Hindlimb muscle (tissue), 1 donor: Measurements from ENCODE around the gene ATP11A. TPM values are rescaled to one million over a fixed set of nuclear protein-coding genes. Genes with fewer than 3 reads are reported as not detected.

Source experiments
- DNase-seq: peaks from one replicate; pipeline ENCODE4 v3.0.0-alpha.2; 2013
- polyA plus RNA-seq: library from polyadenylated mRNA; unstranded; fragments of 120-200 nt; gene quantifications from one replicate; pipeline ENCODE4 v1.2.1, GENCODE V29; 2013; ENCODE audit not compliant: insufficient read length

The ATP11A gene
- polyA plus RNA-seq, 1 donor, result 27.0 TPM

DNA sequence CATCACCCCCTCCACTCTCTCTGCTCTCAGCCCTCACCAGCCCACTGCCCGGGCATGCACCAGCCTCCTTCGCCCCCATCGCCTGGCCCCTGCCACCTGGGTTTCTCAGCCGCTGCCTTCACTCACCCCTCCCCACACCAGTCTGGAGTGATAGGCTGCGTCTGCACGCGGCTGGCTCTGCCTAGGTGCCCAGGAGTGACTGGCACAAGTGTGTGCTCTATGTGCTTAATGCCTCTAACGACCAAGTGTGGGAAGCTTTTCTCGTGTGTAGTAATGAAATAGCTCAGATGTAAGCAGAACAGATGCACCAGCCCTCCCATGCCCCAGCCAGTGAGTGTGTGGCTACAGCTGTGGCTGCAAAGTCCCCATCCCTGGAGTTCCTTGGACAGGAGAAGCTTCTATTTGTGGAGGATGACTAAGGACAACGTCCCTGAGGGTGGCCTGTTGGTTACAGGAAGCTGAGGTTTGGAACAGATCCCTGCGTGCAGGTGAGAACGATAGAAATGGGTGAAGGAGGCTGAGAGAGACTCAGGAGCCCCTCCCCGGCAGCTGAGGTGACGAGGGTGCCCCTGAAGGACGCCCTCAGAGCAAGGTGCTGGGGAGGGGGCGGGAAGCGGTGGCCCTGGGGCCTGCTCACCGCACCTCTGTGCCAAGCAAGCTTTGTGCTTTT lies 35.6 kb downstream of the ATP11A start:
- DNase-seq, result no peak

DNA sequence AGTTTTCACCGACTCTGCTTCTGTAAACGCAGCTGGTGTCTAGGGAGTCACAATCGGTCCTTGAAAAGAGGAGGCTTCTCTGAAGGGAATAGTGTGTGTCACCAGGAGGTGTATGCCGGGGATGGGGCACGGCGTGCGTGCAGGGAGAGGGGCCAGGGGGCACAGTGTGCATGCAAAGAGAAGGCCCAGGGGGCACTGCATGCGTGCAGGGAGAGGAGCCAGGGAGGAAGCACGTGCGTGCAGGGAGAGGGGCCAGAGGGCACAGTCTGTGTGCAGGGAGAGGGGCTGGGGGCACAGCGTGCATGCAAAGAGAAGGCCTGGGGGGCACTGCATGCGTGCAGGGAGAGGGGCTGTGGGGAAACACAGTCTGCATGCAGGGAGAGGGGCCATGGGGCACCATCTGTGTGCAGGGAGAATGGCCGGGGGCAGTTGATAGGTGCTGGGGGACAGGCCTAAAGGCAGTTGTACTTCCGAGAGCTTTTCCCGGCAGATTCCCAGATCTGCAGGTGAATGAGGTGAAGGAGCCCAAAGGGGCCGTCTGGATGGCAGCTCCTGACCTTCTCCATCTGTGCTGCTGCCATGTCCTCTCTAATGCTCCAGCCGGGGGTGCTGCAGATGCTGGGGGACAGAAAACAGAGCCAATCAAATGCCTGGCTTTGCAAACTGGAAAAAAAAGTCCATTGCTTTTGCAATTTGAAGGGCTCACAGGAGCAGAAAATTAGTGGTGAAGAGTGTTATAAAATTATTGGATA lies 36.4 kb downstream of the ATP11A start:
- DNase-seq, result no peak

DNA sequence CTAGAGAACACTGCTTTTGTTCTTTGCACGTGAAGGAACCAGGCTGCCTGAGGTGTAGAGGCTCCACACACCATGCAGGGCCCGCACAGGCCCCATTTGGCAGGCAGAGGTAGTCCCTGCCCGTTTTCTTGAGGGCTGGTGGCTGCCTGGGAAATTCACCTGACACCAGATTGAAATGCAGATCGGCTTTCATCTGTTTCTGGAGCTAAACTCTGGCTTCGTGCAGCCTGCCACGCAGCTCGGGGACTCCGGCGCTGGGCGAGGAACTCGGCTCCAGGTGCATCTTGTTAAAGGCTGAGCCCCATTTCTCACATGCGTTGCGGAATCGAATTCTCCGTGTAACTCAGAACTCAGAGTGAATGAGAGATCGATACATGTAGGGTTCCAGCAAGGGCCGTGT lies 37.7 kb downstream of the ATP11A start:
- DNase-seq, result no peak

DNA sequence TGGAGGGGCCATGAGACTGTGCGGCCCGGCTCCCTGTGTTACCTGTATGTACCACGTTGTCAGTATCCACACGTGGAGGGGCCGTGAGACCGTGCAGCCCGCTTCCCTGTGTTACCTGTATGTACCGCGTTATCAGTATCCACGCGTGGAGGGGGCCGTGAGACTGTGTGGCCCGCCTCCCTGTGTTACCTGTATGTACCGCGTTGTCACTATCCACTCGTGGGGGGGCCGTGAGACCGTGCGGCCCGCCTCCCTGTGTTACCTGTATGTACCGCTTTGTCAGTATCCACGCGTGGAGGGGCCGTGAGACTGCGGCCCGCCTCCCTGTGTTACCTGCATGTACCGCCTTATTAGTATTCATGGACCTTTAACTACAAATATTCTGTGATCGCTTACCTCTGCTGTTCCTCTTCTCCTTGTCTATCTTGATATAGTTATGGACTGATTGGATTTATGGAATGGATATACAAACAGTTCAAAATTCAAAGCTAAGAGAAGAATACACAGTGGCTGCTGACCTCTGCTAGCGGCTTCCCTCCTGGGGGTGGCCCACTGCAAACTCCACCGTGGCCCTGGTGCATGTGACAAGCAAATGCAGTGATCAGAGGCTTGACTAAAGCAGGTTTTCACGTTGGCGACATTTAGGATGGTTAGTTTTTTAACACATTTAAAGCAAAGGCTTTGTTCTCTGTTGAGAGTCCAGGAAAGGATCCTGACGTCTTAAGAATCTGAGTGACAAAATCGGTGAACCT lies 38.7 kb downstream of the ATP11A start:
- no peak for DNase-seq

DNA sequence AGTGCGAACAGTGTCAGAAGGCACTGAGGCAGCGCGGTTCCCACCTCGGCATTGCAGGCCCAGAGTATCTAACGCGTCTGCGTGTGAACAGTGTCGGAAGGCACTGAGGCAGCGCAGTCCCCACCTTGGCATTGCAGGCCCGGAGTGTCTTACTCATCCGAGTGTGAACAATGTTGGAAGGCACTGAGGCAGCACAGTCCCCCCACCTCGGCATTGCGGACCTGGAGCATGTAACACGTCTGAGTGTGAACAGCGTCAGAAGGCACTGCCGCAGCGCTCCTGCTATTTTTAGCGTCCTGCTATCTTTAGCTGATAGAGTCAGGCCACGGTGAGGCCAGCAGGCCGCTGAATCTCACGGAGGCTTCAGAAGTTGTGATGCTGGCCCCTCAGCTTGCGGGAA lies 39.6 kb downstream of the ATP11A start:
- no peak for DNase-seq

DNA sequence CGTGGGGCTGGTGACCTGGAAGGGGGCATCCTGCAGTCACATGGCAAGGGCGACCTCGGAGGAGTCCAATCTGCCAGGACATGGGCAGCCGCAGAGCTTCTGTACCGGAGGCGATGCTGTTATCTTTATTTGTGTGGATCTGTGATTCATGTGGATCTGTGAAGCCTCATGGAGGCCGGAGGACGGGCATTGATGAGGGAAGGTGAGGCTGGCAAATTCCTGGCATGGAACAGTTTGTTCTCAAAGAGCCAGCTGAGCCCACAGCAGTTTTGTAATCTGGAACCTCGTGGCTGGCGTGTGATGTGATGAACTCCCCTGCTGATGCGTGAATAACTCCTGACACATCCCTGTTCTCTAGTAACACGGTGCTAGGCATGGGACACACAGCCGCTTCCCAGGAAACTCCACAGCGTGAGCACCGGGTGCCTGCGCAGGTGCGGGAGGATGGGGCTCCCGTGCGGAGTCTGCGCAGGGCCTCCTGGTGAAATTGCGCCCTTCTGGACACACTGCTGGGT lies 40.4 kb downstream of the ATP11A start:
- no peak for DNase-seq

DNA sequence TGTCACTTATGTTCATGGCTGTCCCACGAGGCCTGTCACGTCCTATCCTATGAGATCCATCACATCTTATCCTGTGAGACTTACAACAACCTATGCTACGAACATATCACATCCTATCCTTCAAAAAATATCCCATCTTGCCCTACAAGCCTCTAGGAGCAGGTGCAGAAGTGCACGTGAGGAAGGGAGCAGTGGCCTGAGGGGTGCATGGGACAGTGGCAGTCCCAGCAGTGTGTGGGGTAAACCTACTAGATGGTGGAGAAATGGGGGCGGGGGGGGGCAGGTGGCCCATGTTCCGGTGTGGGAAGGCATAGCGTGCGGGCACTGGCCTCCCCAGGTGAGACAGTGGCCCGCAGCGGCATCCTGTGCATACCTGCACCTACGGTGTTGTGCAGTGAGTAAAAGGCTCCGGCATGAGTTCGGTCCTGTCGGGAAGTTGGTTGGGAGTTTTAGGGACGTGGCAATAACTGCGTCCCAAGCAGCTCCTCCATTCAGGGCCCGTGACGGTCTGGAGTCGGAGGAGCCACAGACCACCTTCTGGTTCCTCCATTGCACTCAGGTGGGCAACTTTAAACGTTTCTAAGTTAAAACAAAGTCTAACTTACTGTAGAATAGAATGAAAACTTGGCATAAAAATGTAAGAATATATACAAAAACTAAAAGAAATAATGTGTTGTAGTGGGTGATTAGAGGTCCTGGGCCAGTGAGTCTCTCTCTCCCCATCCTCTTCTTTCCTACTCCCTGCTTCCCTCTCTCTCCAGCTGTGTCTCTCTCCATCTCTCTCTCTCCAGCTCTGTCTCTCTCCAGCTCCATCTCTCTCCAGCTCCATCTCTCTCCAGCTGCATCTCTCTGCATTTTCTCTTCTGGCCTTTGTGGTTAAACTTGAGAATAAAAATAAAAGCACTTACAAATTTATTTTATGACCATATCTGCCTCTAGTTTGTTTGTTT lies 42.1 kb downstream of the ATP11A start:
- no peak for DNase-seq

DNA sequence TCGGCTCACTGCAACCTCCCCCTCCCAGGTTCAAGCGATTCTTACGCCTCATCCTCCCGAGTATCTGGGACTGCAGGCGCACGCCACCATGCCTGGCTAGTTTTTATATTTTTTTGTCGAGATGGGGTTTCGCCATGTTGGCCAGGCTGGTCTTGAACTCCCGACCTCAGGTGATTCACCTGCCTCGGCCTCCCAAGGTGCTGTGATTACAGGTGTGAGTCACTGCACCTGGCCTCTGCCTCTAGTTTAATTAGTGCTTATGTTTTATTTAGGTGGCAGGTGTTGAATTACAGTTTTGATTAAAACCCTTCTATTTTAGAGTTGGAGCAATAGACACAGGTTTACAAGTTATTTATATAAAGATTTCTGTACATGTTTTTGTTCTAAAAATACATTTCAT lies 42.8 kb downstream of the ATP11A start:
- DNase-seq, result no peak

DNA sequence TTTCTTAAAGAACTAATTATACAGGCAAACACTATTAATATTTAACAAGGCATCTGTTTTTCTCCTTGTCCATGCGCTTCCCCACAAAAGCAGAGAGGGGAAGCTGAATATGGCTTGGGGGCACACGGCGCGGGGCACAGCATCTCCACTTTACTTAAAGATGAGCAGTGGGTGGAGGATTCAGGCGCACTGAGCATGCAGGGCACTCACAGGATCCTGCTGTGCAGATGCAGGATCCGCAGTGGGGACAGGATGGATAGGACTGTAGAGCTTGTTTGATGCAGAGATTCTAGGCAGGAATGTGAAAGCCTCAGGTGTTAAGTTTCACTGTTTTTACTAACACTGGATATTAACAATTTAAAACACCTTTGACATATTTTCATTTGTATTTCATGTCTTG lies 43.3 kb downstream of the ATP11A start:
- no peak for DNase-seq

DNA sequence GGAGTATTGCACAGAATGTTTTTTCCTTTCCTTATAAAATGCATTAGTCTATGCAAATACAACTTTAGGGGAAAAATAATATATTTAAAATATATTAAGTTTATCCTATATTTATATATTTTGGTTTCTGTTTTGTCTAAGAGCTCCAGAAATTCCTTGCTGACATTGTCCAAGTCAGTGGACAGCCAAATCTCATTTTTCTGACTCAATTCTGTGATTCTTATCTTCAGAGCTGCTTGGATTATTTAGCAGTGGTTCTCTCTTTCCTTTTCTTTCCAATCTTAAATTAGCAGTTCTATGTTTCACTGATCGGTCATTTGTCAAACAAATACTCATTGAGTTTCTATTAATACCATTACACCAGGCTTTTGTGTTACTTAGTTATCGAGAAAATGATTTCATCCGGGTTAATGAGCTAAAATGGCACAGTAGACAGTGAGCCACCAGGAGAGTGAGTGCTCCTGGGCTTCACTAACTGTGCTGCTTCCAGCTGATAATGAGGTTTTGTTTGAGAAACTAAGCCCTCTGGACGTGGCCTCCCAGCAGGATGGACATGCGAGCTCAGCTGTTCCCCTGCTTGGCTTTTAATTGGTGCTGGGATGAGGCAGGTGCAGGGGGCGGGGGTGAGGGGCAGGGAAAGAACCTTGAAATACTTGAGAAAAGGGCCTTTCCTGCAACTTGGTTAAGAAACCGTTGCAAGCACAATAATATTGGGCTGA lies 44.0 kb downstream of the ATP11A start:
- DNase-seq, result no peak

DNA sequence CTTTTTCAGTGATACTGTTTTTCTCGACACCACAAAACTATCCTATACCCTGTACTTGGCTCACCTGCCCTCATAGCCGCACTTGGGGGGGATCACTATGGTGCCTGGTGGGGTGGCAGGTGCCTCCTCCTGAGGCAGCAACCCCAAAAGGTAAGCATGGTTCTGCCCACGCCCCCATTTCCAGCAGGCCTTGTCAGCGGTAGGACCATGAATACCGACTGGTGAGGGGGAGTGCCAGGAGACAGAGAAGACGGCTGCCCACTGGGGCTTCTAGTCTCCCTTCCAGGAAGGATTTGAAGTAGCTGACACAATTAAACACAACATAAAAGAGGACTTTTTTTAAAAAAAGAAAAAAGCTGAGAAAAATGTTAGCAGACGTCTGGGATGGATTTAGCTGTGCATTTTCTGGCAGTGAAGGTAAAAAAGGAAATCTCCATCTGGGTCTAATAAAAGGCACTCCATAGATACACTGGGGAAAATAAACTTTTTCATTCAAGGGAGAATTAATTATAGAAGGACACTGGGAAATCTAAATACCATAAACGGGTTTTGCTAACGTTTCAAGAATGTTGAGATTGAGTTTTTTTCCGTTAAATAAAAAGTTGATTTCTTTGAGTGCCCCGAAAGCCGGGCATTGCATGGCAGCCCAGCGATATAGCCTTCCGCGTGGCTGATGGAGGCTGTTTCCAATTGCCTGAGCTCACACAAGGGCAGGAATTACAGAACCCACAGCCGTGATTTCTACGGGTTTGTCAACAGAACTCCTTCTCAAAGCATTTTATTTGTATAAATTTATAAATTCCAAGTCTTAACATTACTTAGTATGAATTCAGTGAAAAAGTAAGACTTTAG lies 45.1 kb downstream of the ATP11A start:
- DNase-seq, result no peak

DNA sequence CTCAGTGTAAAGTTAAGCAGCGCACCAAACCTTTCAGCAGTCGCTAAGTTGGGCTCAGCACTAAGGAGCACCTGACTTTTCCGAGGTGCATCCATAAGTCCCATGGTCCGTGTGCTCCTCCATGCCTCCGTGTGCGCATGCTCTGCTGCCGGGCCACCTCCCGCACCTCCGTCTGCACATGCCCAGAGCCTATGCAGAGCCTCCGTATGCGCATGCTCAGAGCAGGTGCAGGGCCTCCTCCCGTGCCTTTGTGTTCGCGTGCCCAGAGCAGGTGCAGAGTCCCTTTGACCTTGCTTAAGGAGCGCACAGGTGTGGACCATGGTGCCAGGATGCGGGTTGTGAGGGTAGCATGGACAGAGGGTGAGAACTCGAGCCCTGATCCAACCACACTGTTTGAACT lies 46.0 kb downstream of the ATP11A start:
- DNase-seq, result no peak

DNA sequence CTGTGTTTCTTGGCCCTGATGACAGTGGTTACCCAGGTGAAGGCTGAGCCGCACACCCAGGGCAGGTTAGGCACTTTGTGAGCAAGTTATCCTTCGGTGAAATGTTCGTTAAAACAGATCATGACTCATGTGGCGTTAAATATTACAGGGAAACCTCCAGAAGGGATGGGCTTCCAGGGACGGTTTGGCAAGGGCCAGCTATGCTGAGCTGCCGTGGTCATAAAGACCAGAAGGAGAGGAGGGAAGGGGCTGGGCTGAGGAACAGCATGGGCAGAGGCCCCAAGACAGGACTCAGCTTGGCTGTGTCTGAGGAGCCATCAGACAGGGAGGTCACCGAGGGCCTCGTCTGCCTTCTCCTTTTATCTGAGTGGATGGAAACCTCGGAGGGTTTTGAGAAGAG lies 47.5 kb downstream of the ATP11A start:
- no peak for DNase-seq

DNA sequence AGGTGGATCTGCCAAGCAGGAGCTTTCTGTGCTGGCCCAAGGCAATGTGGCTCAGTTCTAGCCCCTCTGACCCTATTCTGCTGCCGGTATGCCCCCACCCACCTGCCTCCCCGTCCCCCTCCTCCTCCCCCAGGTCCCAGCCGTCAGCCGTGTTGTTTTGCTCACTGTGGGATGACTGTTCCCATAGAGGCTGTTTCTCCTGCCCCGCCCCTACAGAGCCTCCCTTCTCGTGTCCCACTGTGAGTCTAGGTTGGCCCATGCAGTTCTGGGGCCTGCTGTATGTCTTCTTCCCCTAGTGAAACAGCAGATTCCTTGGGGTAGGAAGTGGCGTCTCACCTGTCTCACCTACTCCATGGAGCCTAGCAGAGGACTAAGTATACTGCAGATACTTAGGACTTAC lies 48.8 kb downstream of the ATP11A start:
- no peak for DNase-seq

DNA sequence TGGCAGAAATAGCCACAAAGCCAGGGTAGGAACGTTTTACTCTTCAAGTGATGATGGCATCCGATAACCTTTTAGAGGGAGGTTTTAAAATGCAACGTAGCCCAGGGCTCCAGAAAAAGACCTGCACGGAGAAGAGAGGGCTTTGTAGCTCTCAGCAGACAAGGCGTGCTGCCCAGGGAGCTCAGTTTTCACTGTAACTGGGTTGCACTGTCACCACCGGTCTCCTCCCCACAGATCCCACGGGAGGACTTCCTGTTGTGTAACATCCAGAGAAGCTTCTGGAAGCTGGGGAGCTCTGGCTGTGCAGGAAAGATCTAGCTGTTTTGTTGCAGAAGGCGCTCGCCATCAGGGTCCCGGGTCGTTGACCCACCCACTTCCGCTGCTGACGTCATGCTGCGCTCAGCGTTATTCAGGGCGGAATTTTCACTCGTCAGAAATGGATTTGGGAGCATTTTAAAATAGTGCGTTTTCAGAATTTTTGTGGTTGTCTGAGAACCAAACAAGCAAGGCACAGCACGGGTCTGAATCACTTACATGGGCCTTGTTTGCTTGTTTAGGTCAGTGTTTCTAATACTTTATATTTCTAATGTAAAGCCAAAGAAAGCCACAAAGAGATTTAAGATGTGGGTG lies 50.8 kb downstream of the ATP11A start:
- DNase-seq, result no peak

DNA sequence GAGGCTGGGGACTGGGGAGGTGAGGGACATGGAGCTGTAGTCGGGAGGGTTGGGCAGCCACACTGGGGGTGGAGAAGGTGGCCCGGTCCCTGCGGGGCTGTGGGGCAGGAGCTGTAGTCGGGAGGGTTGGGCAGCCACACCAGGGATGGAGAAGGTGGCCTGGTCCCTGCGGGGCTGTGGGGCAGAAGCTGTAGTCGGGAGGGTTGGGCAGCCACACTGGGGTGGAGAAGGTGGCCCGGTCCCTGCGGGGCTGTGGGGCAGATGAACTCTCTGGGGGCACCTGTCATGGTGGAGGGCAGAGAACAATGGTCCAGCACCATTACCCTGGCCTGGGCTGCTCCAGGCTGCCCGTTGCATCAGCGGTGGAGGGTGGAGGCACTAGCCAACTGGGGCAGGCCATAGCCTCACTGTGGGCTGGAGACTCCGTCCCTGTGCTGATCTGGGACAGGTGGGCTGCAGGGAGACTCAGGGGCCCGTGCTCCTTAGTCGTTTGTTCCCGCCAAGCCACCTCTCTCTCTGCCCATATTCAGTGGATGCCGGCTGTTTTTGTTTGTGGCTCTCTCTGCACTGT lies 51.4 kb downstream of the ATP11A start:
- DNase-seq, result no peak

DNA sequence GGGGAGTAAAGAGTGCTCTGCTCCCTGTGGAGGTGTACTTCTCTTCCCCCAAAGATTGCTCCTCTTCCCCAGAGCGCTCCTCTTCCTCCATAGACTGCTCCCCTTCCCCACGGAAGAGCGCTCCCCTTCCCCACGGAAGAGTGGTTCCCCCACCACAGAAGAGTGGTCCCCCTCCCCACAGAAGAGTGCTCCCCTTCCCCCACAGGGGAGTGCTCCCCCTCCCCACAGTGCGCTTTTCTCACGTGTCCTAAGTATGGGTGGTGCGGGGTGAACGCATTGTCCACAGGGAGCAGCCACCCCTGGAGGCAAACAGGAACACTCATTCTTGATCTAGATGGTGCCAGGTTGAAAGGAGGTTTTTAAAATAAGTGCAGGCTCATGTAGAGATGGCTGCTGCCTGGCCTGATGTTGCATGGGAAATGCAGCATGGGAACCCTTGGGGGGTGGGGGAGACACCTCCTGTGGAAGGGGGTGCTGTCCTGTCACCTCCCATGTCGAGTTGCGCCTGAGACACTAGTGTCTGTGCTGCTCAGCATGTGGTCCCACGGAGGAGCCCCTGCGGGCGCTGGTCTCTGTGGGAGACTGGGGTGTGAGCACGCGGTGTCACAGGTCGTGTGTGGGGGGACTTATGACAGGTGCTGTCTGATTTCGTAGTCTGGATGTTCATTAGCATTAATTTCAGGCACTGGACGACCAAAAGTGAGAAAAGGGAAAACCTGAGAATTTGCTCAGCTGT lies 52.2 kb downstream of the ATP11A start:
- DNase-seq, result no peak

DNA sequence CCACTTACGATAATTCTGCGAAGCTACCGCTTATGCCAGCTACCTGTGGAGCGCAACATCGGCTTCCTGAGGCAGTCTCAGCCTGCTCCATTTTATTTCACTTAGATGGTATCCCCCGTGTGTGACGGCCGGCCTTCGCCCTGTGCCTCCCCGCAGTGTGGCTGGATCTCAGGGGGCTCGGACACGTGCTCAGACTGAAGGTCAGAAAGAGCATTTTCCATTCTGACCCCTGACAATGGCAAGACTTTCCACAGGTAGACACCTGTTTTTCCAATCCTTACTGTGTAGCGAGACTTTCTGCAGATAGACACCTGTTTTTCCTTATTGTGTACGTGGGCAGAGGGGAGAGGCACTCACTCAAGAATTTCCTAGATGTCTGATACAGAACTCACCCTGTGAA lies 52.7 kb downstream of the ATP11A start:
- no peak for DNase-seq
